ENCODE data around the gene HEXIM1.

The HEXIM1 gene

GRCh38 chr17:45129940-45130680, 18.2 kb upstream of the HEXIM1 start:
- no peak for DNase-seq (ENCODE audit: low read depth)

- no peak for DNase-seq (ENCODE audit: low read depth)
Measured at GRCh38 chr17:45130681-45131615, 17.3 kb upstream of the HEXIM1 start.

- DNase-seq (ENCODE audit: low read depth) = no peak
Measured at GRCh38 chr17:45131616-45132319, 16.5 kb upstream of the HEXIM1 start.

- no peak for DNase-seq (ENCODE audit: low read depth)
Measured at GRCh38 chr17:45132320-45132571, 16.0 kb upstream of the HEXIM1 start, which contains the start of gene PLCD3. Gene PLCD3, minus strand, starts transcription at chr17:45132515. Its CDS starts 105 bp downstream, at chr17:45132410.

GRCh38 chr17:45132572-45133463, 15.5 kb upstream of the HEXIM1 start:
- DNase-seq (ENCODE audit: low read depth) = peak; percentile 78

GRCh38 chr17:45135192-45135977, 12.9 kb upstream of the HEXIM1 start, which contains the start of gene ACBD4:
Gene ACBD4, plus strand, starts transcription at chr17:45135687. Its CDS starts 458 bp downstream, at chr17:45136145.
- DNase-seq (ENCODE audit: low read depth) = peak; percentile 94

GRCh38 chr17:45135978-45136791, 12.1 kb upstream of the HEXIM1 start:
- DNase-seq (ENCODE audit: low read depth) = no peak

- DNase-seq (ENCODE audit: low read depth) = no peak
Measured at GRCh38 chr17:45136846-45137560, 11.3 kb upstream of the HEXIM1 start.

- DNase-seq (ENCODE audit: low read depth) = no peak
Measured at GRCh38 chr17:45137561-45138305, 10.5 kb upstream of the HEXIM1 start.

GRCh38 chr17:45138911-45139532, 9.3 kb upstream of the HEXIM1 start:
- no peak for DNase-seq (ENCODE audit: low read depth)

GRCh38 chr17:45139533-45139920, 8.7 kb upstream of the HEXIM1 start:
- no peak for DNase-seq (ENCODE audit: low read depth)

GRCh38 chr17:45143094-45143670, 5.1 kb upstream of the HEXIM1 start:
- no peak for DNase-seq (ENCODE audit: low read depth)

- peak; percentile 90 for DNase-seq (ENCODE audit: low read depth)
Measured at GRCh38 chr17:45143767-45144198, 4.5 kb upstream of the HEXIM1 start.

- no peak for DNase-seq (ENCODE audit: low read depth)
Measured at GRCh38 chr17:45144199-45145034, 3.9 kb upstream of the HEXIM1 start.

- no peak for DNase-seq (ENCODE audit: low read depth)
Measured at GRCh38 chr17:45145035-45145389, 3.3 kb upstream of the HEXIM1 start.

- no peak for DNase-seq (ENCODE audit: low read depth)
Measured at GRCh38 chr17:45146166-45146565, 2.1 kb upstream of the HEXIM1 start.

- no peak for DNase-seq (ENCODE audit: low read depth)
Measured at GRCh38 chr17:45146592-45146889, 1.7 kb upstream of the HEXIM1 start.

All from iris pigment epithelial cell (primary cell).